Epithelial cell of esophagus (primary cell): ENCODE data around the gene PUM2.

ENCODE experiments used
- DNase-seq: peaks from one replicate; pipeline ENCODE4 v3.0.0; 2010; ENCODE audit warnings: low read depth
- H3K4me3 ChIP-seq: 2 replicates; pipeline ENCODE4 v1.5.1; 2011; ENCODE audit warnings: mild to moderate bottlenecking, low read length, control low read depth
- CTCF ChIP-seq: IDR thresholded peaks from 2 replicates; pipeline ENCODE4 v1.5.1; 2011; ENCODE audit warnings: low read depth, mild to moderate bottlenecking, low read length, control low read depth, inconsistent platforms; ENCODE audit not compliant: insufficient read depth; ENCODE audit errors: missing control alignments

PUM2 gene

GRCh38 chr2:20199633-20200270 lies 150.9 kb downstream of the PUM2 start:
- H3K4me3 ChIP-seq, result no peak overlapping the region
- peak; percentile 54 for DNase-seq
- no peak for TF ChIP-seq CTCF

- no peak for TF ChIP-seq CTCF
- no peak overlapping the region for H3K4me3 ChIP-seq
- DNase-seq, result peak; percentile 62
These were observed 151.6 kb downstream of the PUM2 start for GRCh38 chr2:20198796-20199632.
